Stimulated activated CD4-positive, alpha-beta T cell treated with anti-CD3 and anti-CD28 coated beads, Interleukin-1b, Interleukin-23, amount 100 ng/mL, for 4 hours (primary cell): Measurements from ENCODE around the gene IPO13.

Source experiments
- DNase-seq, 2 donors: peaks; one replicate each; pipeline ENCODE4 v3.0.0-alpha.2; 2020; ENCODE audit warnings: low read depth in 2 of 2

The IPO13 gene

DNA sequence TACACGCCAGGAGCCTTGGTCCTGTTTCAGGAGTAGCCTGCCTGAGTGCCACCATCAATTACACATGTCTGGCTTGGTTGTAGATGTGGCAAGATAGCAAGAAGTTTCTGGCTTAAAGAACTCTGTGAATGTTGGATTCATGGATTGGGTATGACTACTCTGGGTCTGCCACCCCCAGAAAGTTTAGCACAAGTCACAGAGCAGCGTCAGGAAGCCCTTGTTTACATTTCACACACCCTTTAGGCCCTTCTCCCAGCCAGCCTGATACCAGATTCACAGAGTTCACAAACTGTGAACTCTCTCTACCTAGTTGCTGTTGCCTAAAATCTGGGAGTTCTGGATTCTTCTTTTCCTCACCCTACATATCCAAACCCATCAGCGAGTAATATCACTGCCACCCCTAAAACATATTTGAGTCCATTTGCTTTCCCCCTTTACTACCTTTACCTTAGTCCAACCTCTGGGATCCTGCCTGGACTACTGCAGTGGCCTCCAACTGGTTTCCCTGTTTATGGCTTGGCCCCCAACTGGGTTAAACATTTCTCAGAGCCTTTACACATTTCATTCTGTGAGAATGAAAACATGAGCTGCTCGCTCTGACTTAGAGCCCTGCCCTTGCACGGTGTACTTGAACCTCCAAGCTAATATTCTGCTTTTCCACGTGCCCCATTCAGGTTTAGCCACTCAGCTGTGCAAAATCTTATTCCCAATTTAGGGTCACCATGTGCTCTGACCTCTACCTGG lies 40.6 kb downstream of the IPO13 start:
- DNase-seq: no peak

DNA sequence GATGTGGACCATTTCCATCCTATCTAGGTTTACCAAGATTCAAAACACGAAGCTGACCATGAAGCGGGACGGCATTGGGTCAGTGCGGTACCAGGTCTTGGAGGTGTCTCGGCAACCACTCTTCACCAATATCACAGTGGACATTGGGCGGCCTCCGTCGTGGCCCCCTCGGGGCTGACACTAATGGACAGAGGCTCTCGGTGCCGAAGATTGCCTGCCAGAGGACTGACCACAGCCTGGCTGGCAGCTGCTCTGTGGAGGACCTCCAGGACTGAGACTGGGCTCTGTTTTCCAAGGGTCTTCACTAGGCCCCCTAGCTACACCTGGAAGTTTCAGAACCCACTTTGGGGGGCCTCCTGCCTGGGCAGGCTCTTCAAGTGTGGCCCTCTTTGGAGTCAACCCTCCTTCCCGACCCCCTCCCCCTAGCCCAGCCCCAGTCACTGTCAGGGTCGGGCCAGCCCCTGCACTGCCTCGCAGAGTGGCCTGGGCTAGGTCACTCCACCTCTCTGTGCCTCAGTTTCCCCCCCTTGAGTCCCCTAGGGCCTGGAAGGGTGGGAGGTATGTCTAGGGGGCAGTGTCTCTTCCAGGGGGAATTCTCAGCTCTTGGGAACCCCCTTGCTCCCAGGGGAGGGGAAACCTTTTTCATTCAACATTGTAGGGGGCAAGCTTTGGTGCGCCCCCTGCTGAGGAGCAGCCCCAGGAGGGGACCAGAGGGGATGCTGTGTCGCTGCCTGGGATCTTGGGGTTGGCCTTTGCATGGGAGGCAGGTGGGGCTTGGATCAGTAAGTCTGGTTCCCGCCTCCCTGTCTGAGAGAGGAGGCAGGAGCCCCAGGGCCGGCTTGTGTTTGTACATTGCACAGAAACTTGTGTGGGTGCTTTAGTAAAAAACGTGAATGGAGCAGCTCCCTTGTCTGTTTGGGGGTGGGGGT lies 43.8 kb downstream of the IPO13 start:
- DNase-seq: no peak

GRCh38 chr1:43991200-43991475 lies 44.4 kb downstream of the IPO13 start:
- DNase-seq: no peak

DNA sequence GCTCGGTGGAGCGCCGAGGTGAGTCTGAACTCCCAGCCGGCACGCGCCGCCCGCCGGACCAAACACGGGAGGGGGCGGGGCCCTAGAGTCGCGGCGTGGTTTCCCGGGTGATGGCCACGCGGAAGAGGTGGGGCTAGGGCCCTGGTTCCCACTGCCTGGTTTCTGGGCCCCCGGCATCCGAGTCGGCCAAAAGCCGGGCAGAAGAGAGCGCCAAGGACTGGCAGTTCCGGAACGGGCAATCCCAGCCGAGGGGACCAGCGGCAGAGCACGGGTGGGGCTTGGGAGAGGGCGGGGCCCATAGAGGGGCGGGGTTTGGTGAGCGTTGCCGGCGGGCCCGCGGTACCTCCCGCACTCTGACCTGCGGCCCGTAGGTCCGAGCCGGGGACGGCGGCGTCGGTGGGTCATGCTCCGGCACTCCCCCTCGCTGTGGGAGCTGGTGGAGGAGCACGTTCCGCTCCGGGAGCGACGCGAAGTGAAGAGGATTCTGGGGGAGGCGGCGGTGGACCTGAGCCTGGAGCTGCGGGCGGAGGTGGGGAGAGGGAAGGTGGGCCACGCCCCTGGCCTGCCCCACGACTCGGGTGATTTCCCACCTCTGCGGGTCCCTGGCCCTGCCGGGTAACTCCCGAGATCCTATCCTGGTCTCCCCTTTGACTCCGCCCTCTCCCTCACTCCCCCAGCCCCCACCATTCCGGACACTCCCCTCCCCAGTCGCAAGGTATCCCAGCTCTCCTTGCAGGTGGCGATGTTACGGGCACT lies 44.9 kb downstream of the IPO13 start, which contains the start of gene CCDC24:
TSS of gene CCDC24 (plus strand) at position 124 of the 756 bp plus-strand sequence. CDS start at position 404, 280 bp downstream.
- peak; percentile 57 to 74 for DNase-seq

GRCh38 chr1:43992232-43992995 lies 45.7 kb downstream of the IPO13 start:
- no peak for DNase-seq

DNA sequence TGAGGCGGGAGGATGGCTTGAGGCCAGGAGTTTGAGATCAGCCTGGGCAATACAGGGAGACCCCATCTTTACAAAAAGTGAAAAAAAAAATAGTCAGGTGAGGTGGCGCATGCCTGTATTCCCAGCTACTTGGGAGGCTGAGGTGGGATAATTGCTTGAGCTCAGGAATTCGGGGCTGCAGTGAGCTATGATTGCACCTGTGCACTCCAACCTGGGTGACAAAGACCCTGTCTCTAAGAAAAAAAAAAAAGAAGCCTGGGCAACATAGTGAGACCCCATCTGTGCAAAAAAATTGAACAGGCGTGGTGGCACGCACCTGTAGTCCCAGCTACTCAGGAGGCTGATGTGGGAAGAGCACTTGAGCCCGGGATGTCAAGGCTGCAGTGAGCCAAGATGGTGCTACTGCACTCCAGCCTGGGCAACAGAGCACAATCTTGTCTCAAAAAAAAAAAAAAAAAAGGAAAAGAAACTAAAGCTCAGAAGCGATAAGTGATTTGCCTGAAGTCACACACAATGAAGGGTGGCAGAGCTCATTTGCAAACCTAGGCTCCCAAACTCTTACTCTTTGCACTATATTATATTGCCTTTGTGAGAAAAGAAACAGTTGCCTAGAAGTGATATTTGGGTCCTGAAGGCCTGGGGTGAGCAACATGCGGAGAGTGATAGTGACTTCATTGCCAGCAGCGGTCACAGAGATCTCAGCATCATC lies 46.6 kb downstream of the IPO13 start:
- no peak for DNase-seq

DNA sequence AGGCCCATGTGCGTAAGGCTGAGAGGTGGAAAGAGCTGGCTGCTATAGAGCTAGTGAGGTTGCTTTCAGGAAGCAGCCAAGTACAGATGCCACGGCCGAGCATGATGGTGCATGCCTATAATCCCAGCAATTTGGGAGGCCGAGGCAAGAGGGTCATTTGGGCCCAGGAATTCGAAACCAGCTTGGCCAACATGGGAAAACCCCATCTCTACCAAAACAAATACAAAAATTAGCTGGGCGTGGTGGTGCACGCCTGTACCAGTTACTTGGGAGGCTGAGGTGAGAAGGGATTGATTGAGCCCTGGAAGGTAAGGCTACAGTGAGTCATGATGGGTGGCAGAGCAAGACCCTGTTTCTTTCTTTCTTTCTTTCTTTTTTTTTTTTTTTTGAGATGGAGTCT lies 47.3 kb downstream of the IPO13 start:
- no peak for DNase-seq

- DNase-seq: no peak
These were observed 48.3 kb downstream of the IPO13 start for GRCh38 chr1:43994794-43995790.

- DNase-seq: no peak
These were observed 49.4 kb downstream of the IPO13 start for GRCh38 chr1:43995984-43996732.

DNA sequence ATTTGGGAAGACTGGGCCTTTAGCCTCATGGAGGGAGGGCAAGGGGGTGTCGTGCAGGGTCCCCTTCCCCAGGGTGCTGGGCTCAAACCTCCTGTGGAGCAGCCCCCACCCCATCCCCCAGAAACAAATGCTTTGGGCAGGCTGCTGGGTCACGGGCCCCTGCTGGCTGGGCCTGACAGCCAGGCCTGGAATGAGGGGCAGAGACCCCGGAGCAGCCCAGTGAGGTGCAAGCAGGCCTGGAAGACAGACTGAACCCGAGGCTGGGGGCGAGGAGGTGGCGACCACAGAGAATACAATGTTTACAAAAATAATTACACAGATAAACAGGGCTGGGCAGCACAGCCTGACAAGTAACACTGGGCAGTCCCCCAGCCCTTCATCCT lies 50.0 kb downstream of the IPO13 start:
- no peak for DNase-seq

DNA sequence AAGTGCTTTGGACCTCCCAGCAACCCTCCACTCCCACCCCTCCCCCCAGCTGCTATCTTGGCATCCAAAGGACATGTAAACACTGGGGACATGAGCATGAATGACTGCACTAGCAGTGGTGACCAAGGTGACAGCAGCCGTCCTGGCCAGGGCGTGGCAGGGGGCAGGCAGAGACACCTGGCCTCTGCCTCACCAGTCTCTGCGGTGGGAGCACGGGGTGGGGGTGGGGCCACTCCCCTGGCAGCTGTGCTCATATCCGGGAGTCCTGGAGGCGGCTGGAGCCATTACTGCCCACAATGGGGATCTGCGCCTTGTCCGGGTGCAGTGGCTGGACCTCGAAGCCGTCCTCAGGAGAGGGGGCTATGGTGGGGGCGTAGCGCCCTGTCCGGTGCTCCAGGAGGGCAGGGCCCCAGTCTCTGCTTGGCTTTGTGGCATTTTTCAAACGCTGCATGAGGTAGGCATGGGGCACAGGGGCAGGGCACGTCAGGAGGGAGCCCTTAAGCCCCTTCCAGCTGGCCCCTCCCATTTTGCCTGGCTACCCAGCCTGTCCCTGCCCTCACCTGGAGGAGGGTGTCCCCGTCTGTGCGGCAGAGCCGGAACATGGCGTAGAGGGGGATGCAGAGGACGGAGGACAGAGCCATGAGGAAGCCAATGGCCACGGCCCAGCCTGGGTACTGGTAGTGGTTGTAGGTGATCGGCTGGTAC lies 50.7 kb downstream of the IPO13 start:
- no peak for DNase-seq

- DNase-seq: no peak
These were observed 51.2 kb downstream of the IPO13 start for GRCh38 chr1:43998000-43998378.

- no peak for DNase-seq
These were observed 52.7 kb downstream of the IPO13 start for GRCh38 chr1:43999455-43999854.

DNA sequence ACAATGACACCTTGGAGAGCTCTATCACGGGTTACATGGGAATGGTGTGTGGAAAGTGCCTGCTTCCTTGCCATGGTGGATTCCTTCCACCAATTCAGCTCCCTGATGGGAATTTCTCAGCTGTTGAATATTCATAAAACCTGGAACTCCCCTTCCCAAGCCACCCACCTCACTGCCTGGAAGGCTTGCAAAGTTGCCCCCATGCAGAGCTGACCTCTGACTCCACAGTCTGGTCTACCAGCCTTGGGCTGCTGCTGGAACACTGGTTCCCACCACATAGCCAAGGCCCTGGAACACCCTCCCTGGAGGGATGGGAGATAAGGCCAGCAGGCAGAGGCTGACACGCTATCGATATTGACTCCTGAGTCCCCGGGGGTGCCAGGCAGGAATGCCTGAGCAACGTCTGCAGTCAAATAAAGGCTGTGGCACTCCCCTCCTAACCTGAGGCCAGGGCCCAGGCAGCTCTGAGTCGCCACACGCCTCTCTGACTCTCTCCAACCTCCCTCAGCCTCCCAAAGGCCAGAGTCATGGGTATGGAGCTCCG lies 53.4 kb downstream of the IPO13 start:
- no peak for DNase-seq

- DNase-seq: no peak
These were observed 55.4 kb downstream of the IPO13 start for GRCh38 chr1:44002165-44002564.

- no peak for DNase-seq
These were observed 55.9 kb downstream of the IPO13 start for GRCh38 chr1:44002606-44003157.

GRCh38 chr1:44008259-44008658 lies 61.5 kb downstream of the IPO13 start:
- DNase-seq: no peak
